ENCODE data around the gene SPECC1L.

GRCh38 chr22:24232725-24233124 is 37.9 kb upstream of the SPECC1L start:
- TF ChIP-seq POLR2AphosphoS5 (IDR thresholded peaks at IDR 0.05) (no peak), POLR2A (IDR thresholded peaks at IDR 0.05) (no peak), EP300 (IDR thresholded peaks at IDR 0.05; ENCODE audit: low read depth) (no peak)
- TF ChIP-seq, protein P1, sequence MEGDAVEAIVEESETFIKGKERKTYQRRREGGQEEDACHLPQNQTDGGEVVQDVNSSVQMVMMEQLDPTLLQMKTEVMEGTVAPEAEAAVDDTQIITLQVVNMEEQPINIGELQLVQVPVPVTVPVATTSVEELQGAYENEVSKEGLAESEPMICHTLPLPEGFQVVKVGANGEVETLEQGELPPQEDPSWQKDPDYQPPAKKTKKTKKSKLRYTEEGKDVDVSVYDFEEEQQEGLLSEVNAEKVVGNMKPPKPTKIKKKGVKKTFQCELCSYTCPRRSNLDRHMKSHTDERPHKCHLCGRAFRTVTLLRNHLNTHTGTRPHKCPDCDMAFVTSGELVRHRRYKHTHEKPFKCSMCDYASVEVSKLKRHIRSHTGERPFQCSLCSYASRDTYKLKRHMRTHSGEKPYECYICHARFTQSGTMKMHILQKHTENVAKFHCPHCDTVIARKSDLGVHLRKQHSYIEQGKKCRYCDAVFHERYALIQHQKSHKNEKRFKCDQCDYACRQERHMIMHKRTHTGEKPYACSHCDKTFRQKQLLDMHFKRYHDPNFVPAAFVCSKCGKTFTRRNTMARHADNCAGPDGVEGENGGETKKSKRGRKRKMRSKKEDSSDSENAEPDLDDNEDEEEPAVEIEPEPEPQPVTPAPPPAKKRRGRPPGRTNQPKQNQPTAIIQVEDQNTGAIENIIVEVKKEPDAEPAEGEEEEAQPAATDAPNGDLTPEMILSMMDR (IDR thresholded peaks at IDR 0.05): no peak
